Effector CD8-positive, alpha-beta T cell (primary cell): ENCODE data around the gene BCL2L1.

Experiments used
- DNase-seq: peaks from one replicate; lab custom pipeline; 2025; lab: John Stamatoyannopoulos, UW

Gene BCL2L1

DNA sequence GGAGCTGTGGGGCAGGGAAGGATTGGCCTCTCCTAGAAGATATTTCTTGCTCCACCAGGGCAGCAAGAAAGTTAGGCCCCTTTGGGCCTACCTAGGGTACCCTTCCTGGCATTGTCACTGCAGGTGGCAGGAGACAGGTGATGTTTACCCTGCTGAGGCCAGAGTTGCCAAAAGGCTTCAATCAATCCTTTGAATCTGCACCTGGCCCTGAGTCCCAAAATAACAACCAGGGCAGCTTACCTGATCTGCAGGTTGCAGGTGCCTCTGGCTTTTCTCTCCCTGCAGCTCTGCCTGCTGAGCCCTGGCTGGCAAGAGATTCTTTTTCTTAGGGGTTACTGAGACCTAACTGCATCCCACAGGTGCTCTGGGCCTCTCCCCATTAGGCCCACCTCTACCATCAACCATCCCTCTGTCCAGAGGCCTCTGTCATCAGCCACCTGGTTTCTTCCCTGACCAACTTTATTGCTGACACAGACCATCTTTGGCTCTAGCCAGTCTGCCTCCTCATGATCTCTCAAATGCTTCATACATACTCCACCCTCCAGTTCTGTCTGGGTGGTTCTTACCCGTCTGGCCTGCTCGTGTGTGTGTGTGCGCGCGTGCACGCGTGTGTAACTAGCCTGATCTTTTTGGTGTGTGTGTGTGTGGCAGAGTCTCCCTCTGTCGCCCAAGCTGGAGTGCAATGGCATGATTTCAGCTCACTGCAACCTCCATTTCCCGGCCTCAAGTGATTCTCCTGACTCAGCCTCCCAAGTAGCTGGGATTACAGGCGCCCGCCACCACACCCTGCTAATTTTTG lies 13.7 kb downstream of the BCL2L1 start:
- DNase-seq = no peak

DNA sequence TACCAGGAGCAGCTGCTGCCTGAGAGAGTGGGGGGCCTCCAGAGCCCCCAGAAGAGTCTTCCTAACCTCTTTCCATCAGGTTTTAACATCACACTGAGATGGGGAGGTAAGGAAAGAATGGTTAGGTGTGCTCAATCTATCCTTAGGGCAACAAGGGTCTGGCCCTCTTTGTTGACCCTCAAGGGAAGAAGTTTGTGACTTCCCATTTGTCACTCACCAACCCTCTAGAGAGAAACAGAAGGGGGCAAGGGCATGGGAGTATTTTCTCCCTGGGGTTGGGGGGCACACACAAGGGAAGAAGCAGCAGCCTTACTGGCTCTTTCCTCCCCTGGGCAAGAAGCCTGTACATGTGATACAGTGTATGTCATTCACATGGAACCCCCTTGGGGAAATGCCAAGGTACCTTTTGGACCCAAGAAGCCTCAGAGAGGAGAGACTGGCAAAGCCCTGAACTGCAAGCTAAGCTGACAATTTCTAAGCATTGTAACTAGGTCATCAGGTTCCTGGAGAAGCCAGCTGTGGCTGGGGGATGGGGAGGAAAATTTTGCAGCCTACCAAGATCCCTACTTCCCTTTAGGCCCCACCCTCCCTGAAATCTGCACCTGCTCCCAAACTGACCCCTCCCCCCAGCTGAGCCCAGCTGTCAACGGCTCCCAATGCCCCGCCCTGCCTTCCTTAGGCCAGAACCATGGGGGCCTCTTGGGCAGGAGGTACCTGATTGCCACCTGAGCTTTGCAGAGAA lies 14.5 kb downstream of the BCL2L1 start:
- DNase-seq = no peak

DNA sequence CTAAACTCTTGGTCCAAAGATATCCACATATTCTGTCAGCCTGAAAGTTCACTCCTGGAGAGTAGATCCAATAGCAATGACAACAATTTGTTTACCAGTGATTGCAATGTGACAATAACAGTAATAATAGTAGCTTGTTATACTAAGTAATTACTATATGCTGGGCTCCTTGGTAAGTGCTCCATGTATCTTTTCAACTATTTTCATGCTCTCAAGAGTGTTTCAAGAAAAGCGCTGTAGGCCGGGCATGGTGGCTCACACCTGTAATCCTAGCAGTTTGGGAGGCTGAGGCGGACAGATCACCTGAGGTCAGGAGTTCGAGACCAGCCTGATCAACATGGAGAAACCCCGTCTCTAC lies 15.4 kb downstream of the BCL2L1 start:
- DNase-seq = no peak

DNA sequence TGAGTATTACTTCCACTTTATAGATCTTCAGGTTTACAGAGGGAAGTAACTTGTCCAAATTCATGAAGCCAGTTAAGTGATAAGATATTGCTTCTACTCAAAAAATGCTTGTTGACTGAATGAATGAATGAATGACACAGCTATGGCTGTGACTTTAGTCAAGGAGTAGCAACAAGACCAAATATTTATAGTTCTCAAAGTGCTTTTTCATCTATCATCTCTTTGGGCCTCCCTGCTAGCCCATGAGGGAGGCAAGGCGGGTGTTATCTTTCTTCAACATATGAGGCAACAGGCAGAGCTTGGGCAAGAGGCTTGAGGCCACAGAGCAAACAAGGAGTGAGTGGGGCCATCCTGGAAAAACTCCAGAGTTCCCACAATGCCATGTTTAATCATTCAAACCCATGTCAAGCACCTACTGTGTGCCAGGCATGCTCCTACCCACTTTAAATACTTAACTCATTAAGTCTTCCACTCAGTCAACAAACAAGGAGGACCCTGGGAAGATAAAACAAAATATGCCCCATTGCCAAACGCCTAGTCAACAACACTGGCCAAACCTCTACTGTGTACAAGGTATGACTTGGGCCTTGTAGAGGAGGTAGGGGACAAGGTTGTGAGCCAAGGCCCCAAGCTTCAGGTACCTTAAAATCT lies 15.9 kb downstream of the BCL2L1 start:
- DNase-seq = no peak

DNA sequence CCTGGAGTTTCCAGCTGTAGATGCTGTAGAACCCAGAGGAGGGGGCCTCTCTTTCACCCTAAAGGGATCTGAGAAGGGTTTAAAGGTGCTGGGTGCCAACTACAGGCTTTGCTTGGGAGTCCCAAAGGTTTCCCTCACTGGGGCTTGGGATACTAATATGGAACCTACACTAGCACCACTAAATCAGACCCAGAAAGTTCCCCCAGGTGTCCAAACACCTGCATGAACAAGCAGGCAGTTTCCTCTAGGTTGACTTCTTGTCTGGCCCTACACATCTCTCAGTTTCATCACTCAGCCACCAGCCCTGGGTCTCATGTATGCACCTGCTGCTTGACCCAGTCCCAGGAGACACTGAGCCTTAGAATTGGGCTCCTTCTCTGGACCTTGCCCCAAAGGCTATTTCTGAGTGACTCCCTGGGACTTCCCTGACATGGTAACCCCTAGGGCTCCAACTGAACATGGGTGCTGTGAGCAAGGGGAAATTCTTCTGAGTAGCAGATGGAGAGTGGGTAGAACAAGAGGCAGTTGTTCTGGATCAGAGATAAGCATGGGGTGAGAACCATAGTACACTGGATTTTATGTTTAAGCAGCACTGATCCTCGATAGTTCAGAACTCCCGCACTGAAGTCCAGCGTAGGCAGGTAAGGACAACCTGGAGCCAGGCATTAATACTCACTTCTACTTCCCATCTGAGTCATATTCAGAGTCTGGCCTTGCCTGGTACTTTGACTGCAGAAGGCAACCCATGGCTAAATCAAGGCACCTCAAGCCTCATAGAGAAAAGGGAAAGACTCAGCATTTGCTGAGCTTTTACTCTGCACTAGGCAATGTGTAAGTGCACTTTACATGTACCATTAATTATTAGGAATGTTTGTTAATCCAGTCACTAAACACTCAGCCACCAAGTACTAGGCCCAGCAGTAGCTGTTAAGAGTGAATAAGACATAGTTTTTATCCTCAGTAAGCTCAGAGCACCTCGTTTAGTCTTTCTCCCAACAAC lies 16.8 kb downstream of the BCL2L1 start:
- no peak for DNase-seq

DNA sequence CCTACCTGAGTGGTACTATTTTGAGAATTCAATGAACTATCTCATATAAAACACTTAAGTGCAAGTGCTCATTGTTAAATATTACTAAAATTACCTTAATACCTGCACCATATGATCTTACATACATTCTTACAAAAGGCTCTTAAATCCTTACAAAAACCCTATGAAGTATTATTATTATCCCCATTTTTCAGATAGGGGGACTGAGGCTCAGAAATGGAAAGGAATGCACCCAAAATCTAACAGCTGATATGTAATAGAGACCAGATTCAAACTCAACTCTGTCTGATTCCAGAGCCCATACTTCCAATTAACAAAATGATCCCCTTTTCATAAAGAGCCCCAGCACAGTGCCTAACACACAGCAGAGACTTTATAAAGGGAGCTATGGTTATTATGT lies 17.5 kb downstream of the BCL2L1 start:
- DNase-seq = no peak

DNA sequence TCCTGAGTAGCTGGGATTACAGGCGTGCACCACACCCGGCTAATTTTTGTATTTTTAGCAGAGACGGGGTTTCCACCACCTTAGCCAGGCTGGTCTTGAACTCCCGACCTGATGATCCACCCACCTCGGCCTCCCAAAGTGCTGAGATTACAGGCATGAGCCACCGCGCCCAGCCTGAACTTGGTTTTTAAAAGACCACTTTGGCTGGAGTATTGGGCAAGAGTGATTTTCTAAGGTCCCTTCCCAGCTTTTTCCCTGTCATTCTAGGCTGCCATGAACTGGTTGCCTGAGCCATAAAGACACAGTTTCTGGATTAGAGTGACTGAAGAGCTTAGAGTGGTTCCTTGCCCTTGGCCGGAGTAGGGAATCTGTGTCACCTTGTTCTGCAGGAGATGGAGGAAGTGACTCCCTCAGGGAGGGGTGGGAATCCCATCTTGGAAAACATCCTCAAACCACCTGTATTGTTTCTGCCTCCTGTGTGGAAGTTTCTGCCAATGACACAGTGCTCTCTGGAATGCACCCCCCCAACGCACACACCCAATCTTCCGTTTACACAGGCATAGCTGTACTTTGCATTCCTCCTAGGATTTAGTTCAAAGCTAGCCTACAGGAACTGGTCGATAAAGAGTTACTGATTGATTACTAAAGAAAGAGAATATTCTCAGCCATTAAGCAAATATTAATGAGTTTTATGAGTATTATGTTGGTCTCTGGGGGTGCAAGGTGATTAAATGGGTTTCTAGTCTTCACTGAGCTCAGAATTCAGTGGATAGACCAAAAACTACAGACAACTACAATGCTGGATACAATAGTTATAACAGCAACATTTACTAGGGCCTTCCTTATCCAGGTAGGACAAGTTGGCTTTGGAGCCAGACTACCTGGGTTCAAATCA lies 18.2 kb downstream of the BCL2L1 start:
- DNase-seq = no peak

DNA sequence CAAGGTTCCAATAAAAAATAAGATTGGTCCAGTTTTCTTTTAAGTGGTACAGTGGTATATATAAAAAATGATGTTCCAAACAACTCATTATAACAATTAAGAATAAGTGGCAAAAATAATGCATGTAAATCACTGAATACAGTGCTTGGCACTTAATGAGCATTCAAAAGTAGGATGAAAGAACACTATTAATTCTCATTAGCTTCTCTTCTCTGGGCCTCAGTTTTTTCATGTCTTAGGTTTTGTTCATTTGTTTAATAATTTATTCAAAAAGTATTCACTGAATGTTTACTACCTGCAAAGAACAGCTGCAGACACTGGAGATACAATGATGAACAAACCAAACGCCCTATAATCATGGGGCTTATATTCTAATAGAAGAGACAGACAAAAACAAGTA lies 21.1 kb downstream of the BCL2L1 start:
- DNase-seq = no peak

DNA sequence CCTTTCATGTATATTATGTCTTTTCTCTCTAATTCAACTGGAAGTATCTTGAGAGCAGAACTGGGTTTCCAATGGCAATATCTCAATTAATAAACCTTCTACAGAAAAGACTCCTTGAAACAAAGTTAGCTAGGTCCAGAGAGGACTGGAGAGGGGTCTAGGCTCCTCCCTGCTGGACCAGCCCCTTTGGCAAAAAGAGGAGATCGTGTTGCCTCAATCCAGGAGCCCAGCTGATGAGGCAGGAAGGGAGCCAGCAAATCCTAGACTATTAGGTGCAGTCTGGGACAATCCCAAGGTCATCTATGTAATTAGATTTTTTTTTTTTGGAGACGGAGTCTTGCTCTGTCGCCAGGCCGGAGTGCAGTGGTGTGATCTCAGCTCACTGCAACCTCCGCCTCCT lies 21.9 kb downstream of the BCL2L1 start:
- no peak for DNase-seq

DNA sequence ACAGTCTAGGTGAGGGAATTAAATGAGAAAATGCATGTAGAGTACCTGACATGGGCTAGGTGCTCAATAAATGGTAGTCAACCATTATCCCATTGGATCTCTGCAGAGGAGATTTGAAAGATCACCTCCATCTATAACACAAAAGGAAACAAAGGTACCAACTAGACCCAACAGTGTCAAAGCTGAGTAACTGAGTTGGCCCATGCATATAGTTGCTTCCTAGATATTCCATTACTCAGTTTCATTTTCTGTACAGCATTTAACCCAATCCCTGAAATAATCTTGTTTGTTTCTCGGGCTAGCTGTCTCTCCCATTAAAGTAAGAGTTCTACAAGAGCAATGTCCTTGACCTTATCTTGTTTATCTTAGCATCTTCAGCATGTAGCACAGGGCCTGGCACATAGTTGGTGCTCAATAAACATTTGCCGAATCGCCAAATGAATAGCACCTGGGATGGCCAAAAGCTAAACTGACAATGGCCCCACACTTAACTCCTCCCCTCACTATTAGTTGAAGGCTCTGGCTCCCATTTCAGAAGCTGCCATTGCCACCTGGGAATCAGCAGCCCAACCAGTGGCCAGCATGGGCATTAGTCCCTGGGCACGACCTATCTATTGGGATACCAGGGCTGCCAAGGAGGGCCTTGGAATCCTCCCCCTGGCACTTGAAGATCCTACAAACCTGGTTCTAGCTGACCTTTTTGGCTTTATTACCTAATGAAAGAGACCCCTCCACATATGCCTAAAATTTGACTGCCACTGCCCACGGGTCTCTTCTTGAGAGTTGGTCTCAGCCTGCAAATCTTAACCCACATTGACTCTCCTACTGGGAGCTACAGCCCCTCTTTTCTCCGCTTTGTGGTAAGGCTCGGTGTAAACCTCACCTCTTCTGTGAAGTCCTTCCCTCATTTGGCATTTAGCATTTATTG lies 22.6 kb downstream of the BCL2L1 start:
- DNase-seq = no peak

DNA sequence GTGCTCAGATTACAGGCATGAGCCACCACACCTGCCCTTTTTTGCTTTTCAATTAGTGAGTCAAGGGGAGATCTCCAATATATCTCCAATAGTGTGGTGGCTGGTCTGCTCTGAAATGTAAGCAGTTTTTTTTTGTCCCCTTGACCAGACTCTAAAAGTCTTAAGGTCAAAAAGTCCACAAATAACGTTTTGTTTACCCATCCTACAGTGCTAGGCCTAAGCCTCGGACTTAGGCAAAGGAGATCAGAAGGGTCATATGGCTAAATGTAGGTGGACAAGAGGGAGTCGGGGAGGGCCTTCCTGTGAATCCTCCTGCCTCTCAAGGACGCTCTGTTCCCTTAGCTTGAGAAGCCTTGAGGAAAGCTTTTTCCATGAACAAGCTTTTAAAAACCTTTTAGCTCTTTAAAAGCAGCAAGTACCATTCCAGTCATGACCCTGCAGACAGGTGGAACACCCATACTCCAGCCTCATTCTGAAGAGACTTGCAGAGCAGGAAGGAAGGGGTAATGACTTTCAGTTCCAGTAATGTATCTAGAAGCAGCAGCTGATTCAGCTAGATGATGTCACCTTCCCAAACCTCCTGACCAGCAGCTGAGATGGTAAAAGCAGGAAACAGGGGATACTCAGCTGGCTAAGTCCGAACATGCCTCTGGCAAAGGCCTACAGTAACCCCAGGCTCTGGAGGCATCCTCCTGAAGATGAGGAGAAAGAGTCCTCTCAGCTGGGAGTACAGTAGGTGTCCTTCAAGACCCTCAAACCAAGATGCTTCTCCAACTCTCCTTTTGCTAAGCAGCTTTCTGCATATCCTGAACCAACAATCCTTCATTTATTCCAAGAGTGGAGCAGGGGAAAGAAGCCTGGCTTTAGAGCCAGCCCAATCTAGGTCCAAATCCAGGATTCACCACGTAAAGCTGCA lies 23.6 kb downstream of the BCL2L1 start:
- DNase-seq = no peak

DNA sequence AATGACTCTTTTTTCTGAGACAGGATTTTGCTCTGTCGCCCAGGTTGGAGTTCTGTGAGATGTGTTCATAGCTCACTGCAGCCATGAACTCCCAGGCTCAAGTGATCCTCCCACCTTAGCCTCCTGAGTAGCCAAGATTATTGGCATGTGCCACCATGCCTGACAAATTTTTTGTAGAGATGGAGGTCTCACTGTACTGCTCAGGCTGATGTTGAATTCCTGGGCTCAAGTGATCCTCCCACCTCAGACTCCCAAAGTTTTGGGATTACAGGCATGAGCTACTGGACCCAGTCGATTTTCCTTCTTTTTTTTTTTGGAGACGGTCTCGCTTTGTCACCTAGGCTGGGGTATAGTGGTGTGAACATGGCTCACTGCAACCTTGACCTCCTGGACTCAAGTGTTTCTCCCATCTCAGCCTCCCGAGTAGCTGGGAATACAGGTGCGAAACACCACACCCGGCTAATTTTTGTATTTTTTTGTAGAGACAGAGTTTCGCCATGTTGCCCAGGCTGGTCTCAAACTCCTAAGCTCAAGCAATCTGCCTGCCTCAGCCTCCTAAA lies 24.3 kb downstream of the BCL2L1 start:
- DNase-seq = no peak

DNA sequence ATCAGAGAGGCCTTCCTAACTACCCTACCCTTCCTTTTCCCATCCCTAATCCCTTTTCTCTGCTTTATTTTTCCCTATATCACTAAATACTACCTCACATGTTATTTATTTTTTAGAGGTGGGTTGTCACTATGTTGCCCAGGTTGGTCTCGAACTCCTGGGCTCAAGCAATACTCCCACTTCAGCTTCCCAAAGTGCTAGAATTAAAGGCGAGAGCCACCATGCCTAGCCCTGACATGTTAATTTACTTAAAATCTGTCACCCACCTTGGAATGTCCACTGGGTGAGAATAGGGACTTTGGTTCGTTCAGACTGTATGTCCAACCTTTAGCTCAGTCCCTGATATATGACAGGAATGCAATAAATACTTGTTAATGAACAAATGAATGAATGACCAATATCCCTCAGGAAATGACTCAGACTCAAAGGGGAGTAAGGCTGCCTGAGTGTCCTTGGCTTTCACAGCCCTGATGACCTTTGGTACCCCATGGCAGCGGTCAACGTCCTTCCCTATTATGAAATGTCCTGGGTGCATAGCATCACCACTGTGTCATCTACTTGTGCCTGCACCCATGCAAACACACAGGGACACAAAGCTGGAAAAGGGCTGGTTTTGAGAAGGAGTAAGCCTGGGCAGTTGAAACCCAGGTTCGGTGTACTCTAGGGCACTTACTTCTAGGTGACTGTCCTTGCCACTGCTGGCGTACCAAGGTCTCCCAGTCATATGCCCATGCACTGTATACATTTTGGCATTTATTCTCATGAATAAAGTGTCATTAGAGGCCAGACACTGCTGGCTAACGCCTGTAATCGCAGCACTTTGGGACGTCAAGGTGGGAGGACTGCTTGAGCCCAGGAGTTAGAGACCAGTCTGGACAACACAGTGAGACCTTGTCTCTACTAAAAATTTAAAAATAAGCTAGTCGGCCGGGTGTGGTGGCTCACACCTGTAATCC lies 26.5 kb downstream of the BCL2L1 start:
- DNase-seq = no peak

DNA sequence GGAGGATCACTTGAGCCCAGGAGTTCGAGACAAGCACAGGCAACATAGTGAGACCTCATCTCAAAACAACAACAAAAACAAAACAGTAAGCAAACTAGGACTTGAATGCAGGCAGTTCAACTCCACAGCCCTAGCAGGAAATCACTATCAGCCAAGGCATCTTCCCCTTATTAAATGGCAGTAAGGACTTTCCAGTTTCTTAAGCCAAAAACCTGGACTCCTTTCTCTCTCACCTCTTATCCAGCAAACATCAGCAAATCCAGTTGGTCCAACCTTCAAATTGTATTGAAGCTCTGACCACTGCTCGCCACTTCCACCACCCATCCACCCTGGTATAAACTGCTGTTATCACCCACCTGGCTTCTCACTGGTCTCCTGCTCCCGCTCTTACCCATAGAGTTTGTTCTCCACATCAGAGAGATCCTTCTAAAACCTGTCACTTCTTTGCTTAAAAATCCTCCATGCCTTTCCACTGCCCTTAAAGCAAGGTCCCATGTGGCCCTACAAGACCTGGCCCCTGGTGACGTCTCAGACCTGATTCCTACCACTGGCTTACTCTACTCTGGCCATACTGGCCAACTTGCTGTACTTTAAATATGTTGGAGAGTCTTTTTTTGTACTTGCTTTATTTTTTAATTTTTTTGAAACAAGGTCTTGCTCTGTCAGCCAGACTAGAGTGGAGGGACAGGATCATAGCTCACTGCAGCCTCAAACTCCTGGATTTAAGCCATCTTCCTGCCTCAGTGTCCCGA lies 27.6 kb downstream of the BCL2L1 start:
- DNase-seq = no peak

DNA sequence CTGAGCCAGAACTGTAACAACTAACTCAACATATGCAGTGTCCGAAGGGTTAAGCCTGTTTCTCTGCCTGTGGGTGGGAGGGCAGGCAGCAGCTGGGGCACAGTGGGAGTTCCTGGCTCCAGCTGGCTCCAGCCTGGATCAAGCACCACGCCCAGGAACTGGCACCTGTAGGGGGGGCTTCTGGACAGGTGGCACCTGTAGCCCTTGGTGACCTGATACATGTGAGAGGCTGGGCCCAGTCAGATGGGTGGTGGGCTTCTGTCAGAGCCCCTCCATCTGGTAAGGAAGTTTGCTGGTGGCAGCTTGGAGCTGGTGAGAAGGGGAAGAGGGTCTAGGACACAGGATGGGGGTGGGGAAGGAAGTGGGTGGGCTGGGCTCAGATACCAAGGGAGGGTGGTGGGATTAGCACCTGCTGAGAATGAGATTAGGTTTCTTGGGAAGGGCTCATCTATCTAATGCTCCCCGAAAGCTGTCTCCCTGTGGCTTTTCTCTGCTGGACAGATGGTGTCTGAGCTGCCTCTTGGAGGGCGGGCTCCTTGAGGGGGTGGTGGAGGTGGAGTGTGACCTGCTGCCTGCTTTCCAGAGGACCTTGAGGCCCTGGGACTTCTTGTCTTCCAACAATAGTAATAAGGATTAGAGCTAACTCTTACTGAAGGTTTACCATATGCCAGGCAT lies 28.5 kb downstream of the BCL2L1 start:
- no peak for DNase-seq

DNA sequence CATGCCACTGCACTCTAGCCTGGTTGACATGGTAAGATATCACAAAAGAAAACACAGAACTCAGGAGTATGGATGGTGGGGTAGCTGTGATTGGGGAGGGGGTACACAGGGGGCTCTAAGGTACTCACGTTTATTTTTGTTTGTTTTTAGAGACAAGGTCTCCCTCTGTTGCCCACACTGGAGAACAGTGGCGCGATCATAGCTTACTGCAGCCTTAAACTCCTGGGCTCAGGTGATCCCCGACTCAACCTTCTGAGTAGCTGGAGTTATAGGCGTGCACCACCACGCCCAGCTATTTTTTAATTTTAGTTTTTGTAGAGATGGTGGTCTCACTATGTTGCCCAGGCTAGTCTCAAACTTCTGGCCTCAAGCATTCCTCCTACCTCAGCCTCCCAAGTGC lies 29.3 kb downstream of the BCL2L1 start:
- no peak for DNase-seq
